HG03103 (cell line): ENCODE measurements around the gene EEF1AKMT4.

Experiments used
- ATAC-seq: cut with Tn5 transposase; IDR thresholded peaks from one replicate; pipeline ENCODE4 v1.9.1; 2021; ENCODE audit warnings: low read depth; ENCODE audit not compliant: unreplicated experiment

The EEF1AKMT4 gene

GRCh38 chr3:184296616-184297015 is 47.1 kb downstream of the EEF1AKMT4 start:
- no peak for ATAC-seq

- ATAC-seq: peak; percentile 81
These were observed 49.5 kb downstream of the EEF1AKMT4 start, which contains the start of gene PSMD2 for GRCh38 chr3:184298759-184299487. PSMD2 (plus strand) TSS chr3:184299241; CDS start chr3:184299267, 26 bp downstream.

DNA sequence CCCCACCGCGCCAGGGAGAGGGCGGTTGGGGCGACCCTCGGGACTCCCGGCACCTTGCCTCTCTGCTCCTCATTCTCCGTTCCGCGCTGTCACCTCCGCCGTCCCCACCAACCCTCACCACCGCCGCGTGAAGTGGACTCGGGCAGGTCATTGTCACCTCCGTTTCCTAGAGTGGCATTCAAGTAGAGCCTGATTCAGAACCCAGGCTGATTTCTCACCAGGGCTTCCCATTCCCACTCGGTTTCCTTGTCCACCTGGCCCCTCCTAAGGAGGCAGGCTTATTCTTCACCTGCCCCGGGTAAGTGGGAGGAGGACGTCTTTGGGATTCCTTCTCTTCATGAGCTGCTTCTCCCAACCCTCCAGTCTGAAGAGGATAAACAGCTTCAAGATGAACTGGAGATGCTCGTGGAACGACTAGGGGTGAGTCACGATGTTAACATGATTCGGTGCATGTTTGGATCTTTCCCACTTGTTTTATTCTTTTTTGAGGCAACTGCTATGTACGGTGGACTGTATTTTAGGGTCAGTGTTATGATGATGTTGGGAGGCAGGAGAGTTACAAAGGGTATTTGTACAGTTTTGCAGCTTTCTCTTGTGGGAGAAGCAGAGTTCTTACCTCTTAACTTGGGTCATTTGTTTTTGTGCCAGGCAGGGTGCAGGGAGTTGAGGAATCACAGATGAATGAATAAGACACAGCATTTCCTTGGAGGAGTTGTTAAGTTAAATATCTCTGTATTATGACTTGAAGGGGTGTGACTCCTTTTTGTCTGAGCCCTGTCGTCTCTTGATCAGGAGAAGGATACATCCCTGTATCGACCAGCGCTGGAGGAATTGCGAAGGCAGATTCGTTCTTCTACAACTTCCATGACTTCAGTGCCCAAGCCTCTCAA is 50.3 kb downstream of the EEF1AKMT4 start:
- no peak for ATAC-seq

- no peak for ATAC-seq
These were observed 50.9 kb downstream of the EEF1AKMT4 start for GRCh38 chr3:184300378-184300720.

- ATAC-seq: no peak
These were observed 56.1 kb downstream of the EEF1AKMT4 start for GRCh38 chr3:184305577-184305976.

DNA sequence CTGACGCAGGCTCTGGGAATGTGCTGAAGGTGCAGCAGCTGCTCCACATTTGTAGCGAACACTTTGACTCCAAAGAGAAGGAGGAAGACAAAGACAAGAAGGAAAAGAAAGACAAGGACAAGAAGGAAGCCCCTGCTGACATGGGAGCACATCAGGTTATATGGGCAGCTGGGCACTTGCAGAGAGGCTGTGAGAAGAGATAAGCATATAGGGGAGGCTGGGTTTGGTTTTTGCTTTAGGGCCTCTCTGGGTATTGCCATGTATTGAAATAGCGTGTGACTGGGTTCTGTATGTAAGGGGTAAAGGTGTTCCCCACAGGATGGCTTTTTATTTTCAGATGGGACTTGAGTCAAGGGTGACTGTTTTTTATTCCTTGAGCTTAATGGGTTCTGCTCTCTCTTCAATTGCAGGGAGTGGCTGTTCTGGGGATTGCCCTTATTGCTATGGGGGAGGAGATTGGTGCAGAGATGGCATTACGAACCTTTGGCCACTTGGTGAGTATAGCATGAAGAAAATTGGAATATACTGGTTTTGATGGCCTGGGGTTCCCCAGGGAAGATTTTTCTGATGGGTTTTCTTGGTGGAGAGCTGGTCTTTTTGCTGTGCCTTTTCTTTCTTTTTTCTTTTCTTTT is 57.0 kb downstream of the EEF1AKMT4 start:
- no peak for ATAC-seq

DNA sequence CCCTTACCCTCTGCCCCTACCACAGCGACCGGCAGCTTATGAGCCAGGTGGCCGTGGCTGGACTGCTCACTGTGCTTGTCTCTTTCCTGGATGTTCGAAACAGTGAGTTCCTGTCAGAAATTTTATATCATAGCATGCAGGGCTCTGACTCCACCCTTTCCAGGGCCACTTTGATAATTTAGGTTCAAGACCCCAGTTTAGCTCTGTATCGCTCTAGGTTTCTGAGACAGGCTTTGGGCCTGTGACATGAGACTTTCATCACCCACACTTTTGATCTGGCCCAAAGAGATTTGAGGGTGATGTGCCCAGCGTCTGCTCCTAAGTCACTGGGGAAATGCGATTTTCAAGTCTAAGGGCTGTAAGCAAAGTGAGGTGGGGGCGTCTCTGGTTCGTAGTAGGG is 58.4 kb downstream of the EEF1AKMT4 start:
- no peak for ATAC-seq
